ENCODE results near the gene KEL. TPM values are rescaled to one million over a fixed set of nuclear protein-coding genes. Genes with fewer than 3 reads are reported as not detected.

Gene KEL
- total RNA-seq, 1 donor from 2014 or later, result not detected

GRCh38 chr7:142961595-142961972, 579 bp downstream of the KEL start:
- DNase-seq, result no peak

DNA sequence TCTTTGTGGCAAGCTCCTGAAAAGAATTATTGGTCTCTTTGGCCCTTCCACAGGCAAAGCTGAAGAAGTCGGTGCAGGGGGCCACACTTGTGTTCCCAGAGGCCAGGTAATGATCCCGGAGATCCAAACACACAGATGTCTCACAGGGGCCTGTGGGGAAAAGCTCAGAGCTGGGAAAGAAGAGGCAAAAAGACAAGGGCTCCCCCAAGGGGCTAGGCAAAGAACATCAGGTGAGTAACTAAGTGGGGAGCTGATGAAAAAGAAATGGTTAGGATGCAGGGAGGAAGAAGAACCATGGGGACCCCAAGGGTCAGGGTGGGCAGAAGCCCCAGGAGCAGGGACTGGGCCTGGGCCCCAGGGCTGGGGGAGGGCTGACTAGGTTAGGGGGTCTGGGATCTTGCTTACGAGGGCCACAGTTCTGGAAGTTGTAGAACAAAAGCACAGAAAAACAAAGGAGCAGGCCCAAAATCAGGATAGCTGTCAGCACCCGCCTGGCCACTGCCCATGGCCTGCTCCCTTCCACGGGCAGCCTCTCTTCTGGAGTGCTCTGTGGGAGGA, 1.1 kb downstream of the KEL start:
- no peak for DNase-seq

DNA sequence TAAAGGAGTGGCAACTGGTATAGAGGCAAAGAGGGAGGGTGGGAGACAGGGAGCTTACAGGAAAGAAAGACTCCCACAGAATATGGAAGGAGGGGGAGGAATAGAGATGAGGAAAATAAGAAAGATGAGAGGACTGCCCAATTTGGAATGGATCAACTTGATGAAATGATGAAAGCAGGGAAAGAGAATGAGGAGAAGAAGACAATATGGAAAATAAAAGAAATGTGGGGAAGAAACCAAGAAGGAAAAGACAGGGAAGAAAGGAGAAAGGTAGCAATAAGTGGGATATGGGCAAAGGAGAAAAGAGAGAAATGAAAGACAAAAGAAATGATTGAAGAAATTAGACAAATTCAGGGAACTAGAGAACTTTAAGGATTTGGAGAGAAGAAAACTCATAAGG, 3.0 kb downstream of the KEL start:
- no peak for DNase-seq

GRCh38 chr7:142957723-142958122, 4.4 kb downstream of the KEL start:
- DNase-seq, result no peak

DNA sequence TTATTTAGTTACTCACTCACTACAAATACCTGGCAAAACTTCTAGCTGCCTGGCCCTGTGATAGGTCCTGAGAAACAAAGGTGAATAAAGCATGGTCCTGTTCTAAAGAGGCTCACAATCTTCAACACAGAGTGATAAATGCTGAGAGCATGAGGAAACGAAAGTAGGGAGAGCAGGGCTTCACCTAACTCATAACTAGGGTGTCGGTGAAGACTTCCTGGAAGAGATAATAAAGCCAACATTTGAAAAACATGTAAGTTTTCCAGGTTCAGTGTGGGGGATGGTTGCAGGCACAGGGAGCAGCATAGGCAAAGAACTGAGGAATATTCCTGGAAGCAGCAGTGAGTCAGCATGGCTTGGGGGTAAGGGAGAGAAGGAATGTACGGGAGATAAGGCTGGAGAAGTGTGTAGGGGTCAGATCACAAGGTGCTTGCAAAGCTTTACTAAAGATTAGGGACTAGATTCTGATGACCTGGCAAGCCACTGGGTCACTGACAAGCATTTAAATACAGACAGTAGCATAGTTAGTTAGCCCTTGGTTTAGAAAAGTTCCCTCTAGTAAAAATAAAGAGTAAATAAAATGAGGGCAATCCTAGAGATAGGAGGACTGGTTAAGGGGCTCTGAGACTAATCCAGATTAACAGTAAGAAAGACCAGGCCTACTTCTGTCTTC, 5.1 kb downstream of the KEL start:
- DNase-seq, result no peak

DNA sequence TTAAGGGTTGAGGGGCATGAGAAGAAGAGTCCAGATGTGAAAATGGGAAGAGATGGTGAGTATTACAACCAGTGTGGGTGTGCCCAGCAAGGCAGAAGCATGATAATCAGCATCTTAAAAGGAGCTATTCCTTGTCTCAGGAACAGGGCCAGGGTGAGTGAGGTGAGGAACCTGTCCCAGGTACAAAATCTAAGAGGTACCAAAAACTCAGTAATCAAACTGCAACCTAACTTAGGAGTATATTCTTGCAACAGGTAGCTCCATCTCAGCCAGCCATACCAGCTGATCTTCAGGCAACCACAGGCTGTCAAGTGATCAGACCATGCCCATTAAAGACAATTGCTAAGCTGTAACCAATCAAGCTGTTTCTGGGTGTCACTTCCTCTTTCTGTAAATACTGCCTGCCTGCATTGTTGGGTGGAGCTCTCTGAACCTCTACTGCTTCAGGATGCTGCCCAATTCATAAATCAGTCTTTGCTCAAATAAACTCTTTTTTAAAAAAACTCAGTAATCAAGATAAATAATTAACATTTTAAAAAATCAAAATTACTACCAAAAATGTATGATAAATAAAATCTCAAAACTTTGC, 7.4 kb downstream of the KEL start:
- DNase-seq, result no peak

- no peak for DNase-seq
Observed at GRCh38 chr7:142950235-142950634, 11.9 kb downstream of the KEL start.

DNA sequence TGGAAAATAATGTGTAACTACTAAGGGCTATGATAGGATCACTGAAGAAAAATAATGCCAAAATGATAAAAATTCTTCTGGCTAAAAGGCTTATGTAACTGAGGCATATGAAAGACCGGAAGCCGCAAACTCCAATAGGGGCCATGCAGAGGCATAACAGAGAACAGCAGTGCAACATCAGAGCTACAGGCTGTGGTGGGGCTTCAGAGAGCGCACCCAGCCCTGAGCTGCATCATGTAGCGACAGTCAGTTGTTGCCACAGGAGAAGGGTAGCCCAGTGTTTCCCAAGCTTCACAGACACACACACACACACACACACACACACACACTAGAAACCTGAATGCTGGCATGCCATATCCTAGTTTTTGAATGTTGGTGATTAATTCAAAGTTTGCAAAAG, 13.6 kb downstream of the KEL start:
- no peak for DNase-seq

- no peak for DNase-seq
Observed at GRCh38 chr7:142945001-142945400, 17.2 kb downstream of the KEL start.

- DNase-seq, result no peak
Observed at GRCh38 chr7:142943706-142944268, 18.4 kb downstream of the KEL start.

GRCh38 chr7:142942746-142943145, 19.4 kb downstream of the KEL start:
- DNase-seq, result no peak

DNA sequence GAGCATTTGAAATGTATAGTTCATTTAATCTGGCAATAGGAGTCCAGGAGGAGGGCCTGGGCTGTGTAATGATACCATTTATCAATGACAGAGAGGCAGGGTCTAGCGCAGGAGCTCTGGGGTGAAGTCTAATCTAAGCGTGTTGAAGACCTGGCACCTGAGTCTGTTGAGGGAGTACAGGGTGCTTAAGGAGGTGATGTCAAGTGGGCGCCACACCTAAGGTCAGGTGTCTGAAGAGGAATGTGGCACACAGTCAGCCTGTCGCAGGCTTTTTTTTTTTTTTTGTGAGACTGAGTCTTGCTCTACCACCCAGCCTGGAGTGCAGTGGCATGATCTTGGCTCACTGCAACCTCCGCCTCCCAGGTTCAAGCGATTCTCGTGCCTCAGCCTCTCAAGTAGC, 20.6 kb downstream of the KEL start:
- no peak for DNase-seq

DNA sequence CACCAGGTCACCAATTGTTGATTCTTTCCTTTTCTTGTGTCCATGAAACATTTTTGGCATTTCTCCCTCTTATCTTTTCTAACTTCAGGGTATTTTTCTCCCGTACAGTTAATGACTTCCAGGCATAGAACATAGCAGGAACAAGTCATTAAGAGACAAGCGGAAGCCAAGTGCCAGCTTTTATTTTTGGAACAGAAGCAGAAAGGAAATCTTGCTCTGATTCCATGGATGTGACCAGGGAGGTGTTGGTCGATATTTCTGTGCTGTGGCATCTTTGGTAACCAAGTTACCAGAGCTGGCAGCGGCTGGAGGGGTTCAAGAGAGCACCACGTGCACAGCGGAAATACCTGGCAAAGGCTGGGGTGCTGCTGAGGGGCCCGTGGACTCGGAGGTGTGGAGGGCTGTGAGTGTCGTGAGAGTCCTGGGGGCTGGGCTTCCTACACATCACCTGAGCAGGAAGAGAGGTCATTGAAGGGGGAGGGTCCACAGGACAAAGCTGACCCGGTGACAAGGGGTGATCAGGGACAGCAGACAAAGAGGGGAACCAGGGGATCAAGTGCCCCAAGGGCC, 21.1 kb downstream of the KEL start:
- DNase-seq, result peak; percentile 7

GRCh38 chr7:142939226-142939910, 22.8 kb downstream of the KEL start, which contains the start of gene LLCFC1:
TSS of gene LLCFC1 (plus strand) at chr7:142939484. CDS start at chr7:142939622, 138 bp downstream.
- DNase-seq, result no peak

GRCh38 chr7:142938611-142939010, 23.6 kb downstream of the KEL start:
- no peak for DNase-seq

GRCh38 chr7:142935941-142936565, 26.1 kb downstream of the KEL start:
- DNase-seq, result no peak

GRCh38 chr7:142934056-142934455, 28.1 kb downstream of the KEL start:
- DNase-seq, result no peak

DNA sequence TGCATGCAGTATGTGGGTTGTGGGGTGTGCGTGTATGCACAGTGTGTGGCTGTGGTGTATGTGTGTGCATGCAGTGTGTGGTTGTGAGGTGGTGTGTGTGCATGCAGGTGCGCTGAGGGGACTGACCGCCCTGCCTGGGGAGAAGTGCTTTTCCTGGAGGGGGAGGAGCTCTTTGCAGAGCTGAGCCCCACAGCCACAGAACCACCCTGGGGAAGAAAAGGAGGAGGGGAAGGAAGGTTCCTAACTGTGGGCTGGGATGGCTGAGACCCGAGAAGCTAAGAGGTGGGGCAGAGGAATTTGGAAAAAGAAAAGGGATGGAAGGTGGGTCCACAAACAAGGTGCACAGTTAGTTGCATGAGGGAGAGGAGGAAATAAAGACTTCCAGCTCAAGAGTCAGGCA, 28.5 kb downstream of the KEL start, which contains the start of gene TRPV5:
Gene TRPV5, minus strand, starts transcription at position 123 of the 400 bp plus-strand sequence. CDS start 287 bp downstream, outside the sequence.
- no peak for DNase-seq

GRCh38 chr7:142933092-142933475, 29.1 kb downstream of the KEL start:
- no peak for DNase-seq

DNA sequence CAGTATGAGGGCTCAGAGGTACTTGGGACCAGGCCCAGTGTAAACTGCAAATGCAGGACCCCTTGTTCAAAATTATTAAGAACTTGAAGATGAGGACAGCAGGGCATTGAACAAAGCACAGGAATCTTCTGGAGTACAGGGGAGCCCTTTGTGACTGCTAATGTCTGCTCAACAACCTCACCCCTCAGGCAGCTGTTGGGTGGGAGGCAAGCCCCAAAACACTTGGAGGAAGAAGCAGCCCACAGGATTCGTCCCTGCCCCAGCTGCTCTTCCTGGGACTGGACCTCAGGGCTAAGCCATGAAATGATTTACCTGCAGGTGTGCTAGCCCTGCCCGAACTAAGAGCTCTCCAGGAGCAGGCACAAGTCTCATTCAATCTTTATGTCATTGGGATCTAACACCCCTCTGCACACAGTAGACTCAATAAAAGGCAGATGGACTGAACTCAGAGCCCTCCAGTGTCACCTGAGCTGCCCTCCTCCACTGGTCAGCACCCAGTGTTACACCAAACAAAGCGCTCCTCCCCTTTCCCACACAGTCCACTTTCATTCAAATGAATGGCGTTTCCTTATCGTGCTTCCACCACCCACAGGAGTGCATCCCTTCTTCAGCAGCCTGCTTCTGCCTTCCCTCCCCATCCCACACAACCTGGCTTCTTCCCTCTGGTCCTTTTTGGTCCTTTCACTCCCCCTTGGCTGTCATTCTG, 29.6 kb downstream of the KEL start:
- no peak for DNase-seq

DNA sequence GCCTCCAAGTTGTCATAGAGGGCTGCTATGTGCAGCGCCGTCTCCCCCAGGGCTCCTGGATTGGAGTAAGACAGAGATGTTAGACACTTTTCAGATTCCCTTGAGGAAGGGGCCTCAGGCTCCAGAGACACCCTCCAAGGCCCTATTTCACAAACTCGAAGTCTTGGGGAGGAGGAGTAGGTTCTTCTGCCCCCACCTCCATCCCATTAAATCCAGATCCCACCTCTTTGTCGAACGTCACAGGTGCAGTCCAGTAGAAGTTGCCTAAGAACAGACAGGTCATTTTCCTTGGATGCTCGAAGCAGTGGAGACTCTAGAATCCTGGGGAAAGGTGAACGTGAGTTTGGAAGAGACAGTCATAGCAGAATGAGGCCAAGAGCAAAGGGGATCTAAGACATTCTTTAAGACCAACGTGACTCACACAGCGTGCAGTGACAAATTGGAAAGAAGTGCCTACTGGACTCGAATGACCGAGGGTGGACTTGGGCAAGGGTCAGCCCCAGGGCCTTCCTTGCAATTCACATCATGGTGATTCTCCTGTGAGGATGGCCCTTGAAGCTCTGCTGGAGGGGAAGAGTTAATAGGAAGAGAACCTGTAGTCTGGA, 31.9 kb downstream of the KEL start:
- DNase-seq, result no peak

All from dermis blood vessel endothelial cell (primary cell).